HEK293 (cell line): ENCODE results near the gene TBCEL.
"Not testable (repeated sequence)": the region's sequence is repeated elsewhere in the genome, so short reads cannot be mapped to it uniquely, and the experiment has no call there.

Experiments used
- BCL11A ChIP-seq: fragments of 450-650 bp; formaldehyde crosslinking; IDR thresholded peaks from 2 replicates; pipeline ENCODE4 v1.5.1; 2016; ENCODE audit warnings: low read depth, missing biosample characterization, missing genetic modification characterization
- ZNF121 ChIP-seq: fragments of 450-650 bp; formaldehyde crosslinking; IDR thresholded peaks from 2 replicates; pipeline ENCODE4 v1.5.1; 2016; ENCODE audit warnings: missing biosample characterization, missing genetic modification characterization
- ZNF221 ChIP-seq: fragments of 450-650 bp; formaldehyde crosslinking; IDR thresholded peaks from 2 replicates; pipeline ENCODE4 v1.5.1; 2017; ENCODE audit warnings: missing biosample characterization, missing genetic modification characterization, borderline replicate concordance
- ZNF274 ChIP-seq, 2 experiments: fragments of 200-500 bp in 1 of 2; fragments of 450-650 bp in 1 of 2; sonication (Bioruptor generic) in 1 of 2; formaldehyde crosslinking in 1 of 2; IDR thresholded peaks; 2 replicates each; pipeline versions ENCODE4 v1.5.1 to v1.6.1; 2014 to 2016; ENCODE audit warnings: borderline replicate concordance in 1 of 2, inconsistent platforms in 1 of 2, low read length in 1 of 2, missing biosample characterization in 1 of 2, missing genetic modification characterization in 1 of 2
- ZNF311 ChIP-seq: fragments of 450-650 bp; formaldehyde crosslinking; IDR thresholded peaks from 2 replicates; pipeline ENCODE4 v1.5.1; 2017; ENCODE audit warnings: missing biosample characterization, missing genetic modification characterization, borderline replicate concordance
- ZNF366 ChIP-seq: fragments of 450-650 bp; formaldehyde crosslinking; conservative IDR thresholded peaks from 2 replicates; pipeline ENCODE4 v1.5.1; 2016; ENCODE audit warnings: missing biosample characterization, missing genetic modification characterization
- ZNF530 ChIP-seq: fragments of 450-650 bp; formaldehyde crosslinking; IDR thresholded peaks from 2 replicates; pipeline ENCODE4 v1.5.1; 2016; ENCODE audit warnings: low read depth, missing biosample characterization, missing genetic modification characterization
- TF ChIP-seq, protein P1 (sequence below): fragments of 450-650 bp; formaldehyde crosslinking; IDR thresholded peaks from 2 replicates; pipeline ENCODE4 v1.5.1; 2016; ENCODE audit warnings: missing biosample characterization, missing genetic modification characterization
- TF ChIP-seq, protein P2 (sequence below): fragments of 450-650 bp; formaldehyde crosslinking; IDR thresholded peaks from 2 replicates; pipeline ENCODE4 v1.5.1; 2016; ENCODE audit warnings: missing biosample characterization, missing genetic modification characterization

DNA sequence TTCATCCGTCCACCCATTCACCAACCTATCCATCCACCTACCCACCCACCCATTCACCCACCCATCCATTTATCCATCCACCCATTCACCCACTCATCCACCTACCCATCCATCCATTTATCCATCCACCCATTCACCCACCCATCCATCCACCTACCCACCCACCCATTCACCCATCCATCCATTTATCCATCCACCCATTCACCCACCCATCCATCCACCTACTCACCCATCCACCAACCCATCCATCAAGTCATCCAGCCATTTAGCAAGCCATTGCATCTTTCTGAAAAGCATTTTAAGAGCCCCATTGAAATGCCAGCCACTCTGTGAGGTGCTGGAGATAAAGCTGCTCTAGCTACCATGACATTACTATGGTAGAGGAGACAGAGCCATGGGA, 91.1 kb downstream of the TBCEL start:
- TF ChIP-seq ZNF121 (tag by site-specific recombination); ZNF221 (tag by site-specific recombination); BCL11A (tag by site-specific recombination); ZNF366 (tag by site-specific recombination); ZNF274 (IDR thresholded peaks at IDR 0.05; ENCODE audit: low read length); ZNF274 (tag by site-specific recombination; IDR thresholded peaks at IDR 0.05; ENCODE audit: borderline replicate concordance); ZNF311 (tag by site-specific recombination); ZNF530: not testable (repeated sequence)
- TF ChIP-seq, protein P1, sequence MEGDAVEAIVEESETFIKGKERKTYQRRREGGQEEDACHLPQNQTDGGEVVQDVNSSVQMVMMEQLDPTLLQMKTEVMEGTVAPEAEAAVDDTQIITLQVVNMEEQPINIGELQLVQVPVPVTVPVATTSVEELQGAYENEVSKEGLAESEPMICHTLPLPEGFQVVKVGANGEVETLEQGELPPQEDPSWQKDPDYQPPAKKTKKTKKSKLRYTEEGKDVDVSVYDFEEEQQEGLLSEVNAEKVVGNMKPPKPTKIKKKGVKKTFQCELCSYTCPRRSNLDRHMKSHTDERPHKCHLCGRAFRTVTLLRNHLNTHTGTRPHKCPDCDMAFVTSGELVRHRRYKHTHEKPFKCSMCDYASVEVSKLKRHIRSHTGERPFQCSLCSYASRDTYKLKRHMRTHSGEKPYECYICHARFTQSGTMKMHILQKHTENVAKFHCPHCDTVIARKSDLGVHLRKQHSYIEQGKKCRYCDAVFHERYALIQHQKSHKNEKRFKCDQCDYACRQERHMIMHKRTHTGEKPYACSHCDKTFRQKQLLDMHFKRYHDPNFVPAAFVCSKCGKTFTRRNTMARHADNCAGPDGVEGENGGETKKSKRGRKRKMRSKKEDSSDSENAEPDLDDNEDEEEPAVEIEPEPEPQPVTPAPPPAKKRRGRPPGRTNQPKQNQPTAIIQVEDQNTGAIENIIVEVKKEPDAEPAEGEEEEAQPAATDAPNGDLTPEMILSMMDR (tag by site-specific recombination): not testable (repeated sequence)
- TF ChIP-seq, protein P2, sequence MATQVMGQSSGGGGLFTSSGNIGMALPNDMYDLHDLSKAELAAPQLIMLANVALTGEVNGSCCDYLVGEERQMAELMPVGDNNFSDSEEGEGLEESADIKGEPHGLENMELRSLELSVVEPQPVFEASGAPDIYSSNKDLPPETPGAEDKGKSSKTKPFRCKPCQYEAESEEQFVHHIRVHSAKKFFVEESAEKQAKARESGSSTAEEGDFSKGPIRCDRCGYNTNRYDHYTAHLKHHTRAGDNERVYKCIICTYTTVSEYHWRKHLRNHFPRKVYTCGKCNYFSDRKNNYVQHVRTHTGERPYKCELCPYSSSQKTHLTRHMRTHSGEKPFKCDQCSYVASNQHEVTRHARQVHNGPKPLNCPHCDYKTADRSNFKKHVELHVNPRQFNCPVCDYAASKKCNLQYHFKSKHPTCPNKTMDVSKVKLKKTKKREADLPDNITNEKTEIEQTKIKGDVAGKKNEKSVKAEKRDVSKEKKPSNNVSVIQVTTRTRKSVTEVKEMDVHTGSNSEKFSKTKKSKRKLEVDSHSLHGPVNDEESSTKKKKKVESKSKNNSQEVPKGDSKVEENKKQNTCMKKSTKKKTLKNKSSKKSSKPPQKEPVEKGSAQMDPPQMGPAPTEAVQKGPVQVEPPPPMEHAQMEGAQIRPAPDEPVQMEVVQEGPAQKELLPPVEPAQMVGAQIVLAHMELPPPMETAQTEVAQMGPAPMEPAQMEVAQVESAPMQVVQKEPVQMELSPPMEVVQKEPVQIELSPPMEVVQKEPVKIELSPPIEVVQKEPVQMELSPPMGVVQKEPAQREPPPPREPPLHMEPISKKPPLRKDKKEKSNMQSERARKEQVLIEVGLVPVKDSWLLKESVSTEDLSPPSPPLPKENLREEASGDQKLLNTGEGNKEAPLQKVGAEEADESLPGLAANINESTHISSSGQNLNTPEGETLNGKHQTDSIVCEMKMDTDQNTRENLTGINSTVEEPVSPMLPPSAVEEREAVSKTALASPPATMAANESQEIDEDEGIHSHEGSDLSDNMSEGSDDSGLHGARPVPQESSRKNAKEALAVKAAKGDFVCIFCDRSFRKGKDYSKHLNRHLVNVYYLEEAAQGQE: not testable (repeated sequence)
